Endothelial cell of umbilical vein (primary cell): ENCODE measurements around the gene TAB3. TPM values are rescaled to one million over a fixed set of nuclear protein-coding genes. Genes with fewer than 3 reads are reported as not detected.

ENCODE experiments used
- BruUV-seq: library from RNA; stranded (reverse); fragments of 400-500 nt; replicated peaks from 2 replicates; lab custom pipeline; 2021; lab: Mats Ljungman, UMichigan
- CTCF ChIA-PET: fragments of 300-600, 350-600 bp; sonication (Branson Sonifier 250); formaldehyde crosslinking; loops from one replicate; lab custom pipeline; 2021; ENCODE audit warnings: antibody characterized with exemption, inconsistent platforms; lab: Charles Lee
- POLR2A ChIA-PET: fragments of 300-600, 350-600 bp; sonication (Branson Sonifier 250); formaldehyde crosslinking; loops from one replicate; lab custom pipeline; 2021; ENCODE audit warnings: antibody characterized with exemption, inconsistent platforms; lab: Charles Lee
- DNase-seq: peaks from one replicate; pipeline ENCODE4 v3.0.0-alpha.2; 2011; ENCODE audit warnings: low read depth, low spot score
- FAIRE-seq: peaks from 2 replicates; lab custom pipeline; 2011; peaks lifted over from hg19 to GRCh38; lab: Jason Lieb, UNC
- H2AFZ ChIP-seq: 2 replicates; pipeline ENCODE4 v1.6.0; 2012; ENCODE audit warnings: low read depth, low read length, control low read depth, inconsistent platforms
- H3K27ac ChIP-seq: 2 replicates; pipeline ENCODE4 v1.5.1; 2011; ENCODE audit warnings: low read depth, mild to moderate bottlenecking, control low read depth, low read length, moderate library complexity; ENCODE audit not compliant: insufficient read depth
- H3K27me3 ChIP-seq, 2 experiments: 2 replicates each; pipeline versions ENCODE4 v1.6.0 to v1.6.1; 2011; ENCODE audit warnings: low read length in 2 of 2, mixed read lengths in 1 of 2; ENCODE audit not compliant: control insufficient read depth in 2 of 2, insufficient read depth in 2 of 2
- H3K36me3 ChIP-seq, 2 experiments: 2 replicates in 1 of 2; 3 replicates in 1 of 2; pipeline ENCODE4 v1.5.1; 2011; ENCODE audit warnings: low read length in 2 of 2, mild to moderate bottlenecking in 1 of 2, moderate library complexity in 1 of 2; ENCODE audit not compliant: control insufficient read depth in 2 of 2, insufficient read depth in 2 of 2; ENCODE audit errors: extremely low read depth in 1 of 2
- H3K4me1 ChIP-seq: 3 replicates; pipeline ENCODE4 v1.5.1; 2011; ENCODE audit warnings: mild to moderate bottlenecking, low read length; ENCODE audit not compliant: control insufficient read depth, insufficient read depth; ENCODE audit errors: extremely low read depth
- H3K4me2 ChIP-seq: 2 replicates; pipeline ENCODE4 v1.6.1; 2011; ENCODE audit warnings: low read length, control low read depth, mixed read lengths; ENCODE audit not compliant: insufficient read depth
- H3K4me3 ChIP-seq, 3 experiments: fragments of 200-600 bp in 1 of 3; sonication (generic), shearing (Covaris generic) in 1 of 3; replicated peaks in 1 of 3; 2 replicates each; pipeline ENCODE4 v1.5.1; 2011 to 2016; ENCODE audit warnings: control low read depth in 3 of 3, low read length in 3 of 3, mild to moderate bottlenecking in 2 of 3, inconsistent platforms in 1 of 3, low read depth in 1 of 3, moderate library complexity in 1 of 3; ENCODE audit not compliant: insufficient read depth in 1 of 3
- H3K79me2 ChIP-seq: 2 replicates; pipeline ENCODE4 v1.6.0; 2012; ENCODE audit warnings: low read length, inconsistent platforms; ENCODE audit not compliant: control insufficient read depth, insufficient read depth
- H3K9ac ChIP-seq: replicated peaks from 2 replicates; pipeline ENCODE3; 2011; ENCODE audit warnings: low read length, control low read depth; ENCODE audit not compliant: insufficient read depth; ENCODE audit errors: extremely low read depth
- H3K9me1 ChIP-seq: replicated peaks from 3 replicates; pipeline ENCODE4 v1.6.0; 2011; ENCODE audit warnings: mild to moderate bottlenecking, low read length; ENCODE audit not compliant: control insufficient read depth, insufficient read depth; ENCODE audit errors: extremely low read depth
- H3K9me3 ChIP-seq: replicated peaks from 2 replicates; pipeline ENCODE4 v1.5.1; 2012; ENCODE audit warnings: low read length, inconsistent platforms; ENCODE audit not compliant: control insufficient read depth, insufficient read depth
- H4K20me1 ChIP-seq: replicated peaks from 2 replicates; pipeline ENCODE3; 2011; ENCODE audit warnings: mild to moderate bottlenecking, low read length; ENCODE audit not compliant: control insufficient read depth, insufficient read depth; ENCODE audit errors: extremely low read depth
- EZH2 ChIP-seq: IDR thresholded peaks from 2 replicates; pipeline ENCODE4 v1.6.1; 2012; ENCODE audit warnings: borderline replicate concordance, low read depth, mild to moderate bottlenecking, moderate library complexity, low read length, inconsistent platforms; ENCODE audit not compliant: severe bottlenecking
- FOS ChIP-seq: IDR thresholded peaks from 2 replicates; pipeline ENCODE4 v1.6.1; 2011; ENCODE audit warnings: mild to moderate bottlenecking, low read length, moderate library complexity, borderline replicate concordance; ENCODE audit not compliant: insufficient read depth
- GATA2 ChIP-seq: IDR thresholded peaks from 2 replicates; pipeline ENCODE4 v1.7.0; 2011; ENCODE audit warnings: low read depth, mild to moderate bottlenecking, moderate library complexity, mixed read lengths, low read length; ENCODE audit not compliant: insufficient read length, insufficient read depth
- MYC ChIP-seq: IDR thresholded peaks from one replicate; pipeline ENCODE4 v1.6.1; 2011; ENCODE audit warnings: mild to moderate bottlenecking, low read depth, low read length
- POLR2AphosphoS5 ChIP-seq: IDR thresholded peaks from 2 replicates; pipeline ENCODE4 v1.6.1; 2012; ENCODE audit warnings: low read depth, mild to moderate bottlenecking, control low read depth, low read length, moderate library complexity; ENCODE audit not compliant: insufficient read depth
- dilution Hi-C: fragments of 300-500 bp; cut with MboI; formaldehyde crosslinking; loops from one replicate; pipeline ENCODE4 v1.15.0; 2019; ENCODE audit warnings: low sequenced_read_pairs; ENCODE audit not compliant: extremely low pct_ligation_motif_present
- intact Hi-C: fragments of 100-400 bp; cut with micrococcal nuclease; formaldehyde crosslinking; loops from one replicate; pipeline ENCODE4 v1.10.0; 2022
- polyA plus RNA-seq, 4 experiments: library from polyadenylated mRNA; depleted of rRNA in 3 of 4; stranded (reverse) in 3 of 4; unstranded in 1 of 4; fragments of >200 nt; gene quantifications; 2 replicates each; pipeline versions ENCODE4 v1.2.1 to v1.2.3, GENCODE V29; 2011 to 2012; ENCODE audit warnings: missing spikeins in 1 of 4
- total RNA-seq: library from RNA; stranded (reverse); gene quantifications from 2 replicates; pipeline ENCODE4 v1.2.3, GENCODE V29; 2021
- TF ChIP-seq, protein P1 (sequence below), 2 donors: IDR thresholded peaks; 1 replicate in 1 of 2; 2 replicates in 1 of 2; pipeline ENCODE4 v1.5.1; 2011; ENCODE audit warnings: low read length in 2 of 2, mild to moderate bottlenecking in 2 of 2, moderate library complexity in 2 of 2, control low read depth in 1 of 2, inconsistent platforms in 1 of 2, low read depth in 1 of 2; ENCODE audit not compliant: insufficient read depth in 1 of 2; ENCODE audit errors: extremely low read depth in 1 of 2
- TF ChIP-seq, protein P2 (sequence below): IDR thresholded peaks from 2 replicates; pipeline ENCODE4 v1.6.1; 2011; ENCODE audit not compliant: insufficient read depth, insufficient read length

The TAB3 gene
- total and polyA plus RNA-seq, 2 donors (not counting 3 experiments of a cell fraction or from before 2014, with no cell fraction given) = 11.5 to 11.7 TPM

DNA sequence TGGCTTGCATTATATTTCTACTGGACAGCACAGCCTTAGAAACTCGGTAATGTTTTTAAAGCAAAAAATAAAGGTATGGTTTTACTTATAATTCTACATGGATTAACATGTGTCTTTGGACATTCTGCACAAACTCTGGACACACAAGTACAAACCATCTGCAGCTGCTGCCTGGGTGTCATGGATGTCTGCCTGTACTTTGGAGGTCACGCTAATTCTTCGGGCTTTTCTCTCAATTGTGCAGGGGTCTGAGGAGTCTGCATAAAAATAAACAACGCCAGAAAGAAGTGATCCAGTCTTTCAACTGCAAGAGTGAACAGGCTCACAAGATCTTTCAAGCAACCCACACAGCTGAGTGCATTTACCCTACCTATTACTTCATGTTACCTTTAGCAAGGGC is 55.2 kb downstream of the TAB3 start:
- intact Hi-C loops = no loop called here
- no peak for DNase-seq
- ChIA-PET CTCF (no interaction called here), POLR2A (no interaction called here)
- Histone ChIP-seq H3K27ac (no peak overlapping the region), H3K4me1 (no peaks in the 10 kb centered on the region), H3K27me3 (no peaks in the 10 kb centered on the region), H4K20me1 (no peaks in the 10 kb centered on the region), H2AFZ (no peak overlapping the region), H3K9ac (no peak overlapping the region), H3K9me3 (no peaks in the 10 kb centered on the region), H3K9me1 (no peaks in the 10 kb centered on the region), H3K4me3 (no peak overlapping the region), H3K79me2 (no peaks in the 10 kb centered on the region), H3K36me3 (no peaks in the 10 kb centered on the region), H3K4me2 (no peak overlapping the region)
- no TSS peak for BruUV-seq
- dilution Hi-C loops = no loop called here
- FAIRE-seq = no peak
- TF ChIP-seq, protein P1, sequence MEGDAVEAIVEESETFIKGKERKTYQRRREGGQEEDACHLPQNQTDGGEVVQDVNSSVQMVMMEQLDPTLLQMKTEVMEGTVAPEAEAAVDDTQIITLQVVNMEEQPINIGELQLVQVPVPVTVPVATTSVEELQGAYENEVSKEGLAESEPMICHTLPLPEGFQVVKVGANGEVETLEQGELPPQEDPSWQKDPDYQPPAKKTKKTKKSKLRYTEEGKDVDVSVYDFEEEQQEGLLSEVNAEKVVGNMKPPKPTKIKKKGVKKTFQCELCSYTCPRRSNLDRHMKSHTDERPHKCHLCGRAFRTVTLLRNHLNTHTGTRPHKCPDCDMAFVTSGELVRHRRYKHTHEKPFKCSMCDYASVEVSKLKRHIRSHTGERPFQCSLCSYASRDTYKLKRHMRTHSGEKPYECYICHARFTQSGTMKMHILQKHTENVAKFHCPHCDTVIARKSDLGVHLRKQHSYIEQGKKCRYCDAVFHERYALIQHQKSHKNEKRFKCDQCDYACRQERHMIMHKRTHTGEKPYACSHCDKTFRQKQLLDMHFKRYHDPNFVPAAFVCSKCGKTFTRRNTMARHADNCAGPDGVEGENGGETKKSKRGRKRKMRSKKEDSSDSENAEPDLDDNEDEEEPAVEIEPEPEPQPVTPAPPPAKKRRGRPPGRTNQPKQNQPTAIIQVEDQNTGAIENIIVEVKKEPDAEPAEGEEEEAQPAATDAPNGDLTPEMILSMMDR (IDR thresholded peaks at IDR 0.05; ENCODE audit: extremely low read depth in 1 of 2, insufficient read depth in 1 of 2, low read depth in 1 of 2, low read length in 2 of 2) = no peak
- TF ChIP-seq POLR2AphosphoS5 (no peak), MYC (no peak), GATA2 (no peak), FOS (no peak), EZH2 (no peak)
- TF ChIP-seq, protein P2, sequence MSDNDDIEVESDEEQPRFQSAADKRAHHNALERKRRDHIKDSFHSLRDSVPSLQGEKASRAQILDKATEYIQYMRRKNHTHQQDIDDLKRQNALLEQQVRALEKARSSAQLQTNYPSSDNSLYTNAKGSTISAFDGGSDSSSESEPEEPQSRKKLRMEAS = no peak
